Testis (tissue), 3 donors: ENCODE measurements around the gene GNG13. TPM values are rescaled to one million over a fixed set of nuclear protein-coding genes. Genes with fewer than 3 reads are reported as not detected.

Experiments
- DNase-seq: peaks from one replicate; pipeline ENCODE4 v3.0.0-alpha.2; 2019
- H3K27ac ChIP-seq, 2 donors: fragments of 200-600 bp; sonication (generic); one replicate each; pipeline ENCODE4 v1.5.1; 2019
- H3K27me3 ChIP-seq: fragments of 200-600 bp; sonication (generic); one replicate; pipeline ENCODE4 v1.5.1; 2019
- H3K36me3 ChIP-seq: fragments of 200-600 bp; sonication (generic); one replicate; pipeline ENCODE4 v1.5.1; 2017; ENCODE audit warnings: low read depth; ENCODE audit errors: missing control alignments
- H3K4me1 ChIP-seq: fragments of 200-600 bp; sonication (generic); one replicate; pipeline ENCODE4 v1.5.1; 2019
- H3K4me3 ChIP-seq, 2 donors: fragments of 200-600 bp; sonication (generic); one replicate each; pipeline ENCODE4 v1.5.1; 2017 to 2019
- H3K9me3 ChIP-seq: fragments of 200-600 bp; sonication (generic); one replicate; pipeline ENCODE4 v1.5.1; 2017
- POLR2A ChIP-seq: fragments of 450-650 bp; IDR thresholded peaks from one replicate; pipeline ENCODE4 v1.6.1; 2017; ENCODE audit warnings: antibody characterized with exemption, mild to moderate bottlenecking, moderate library complexity
- WGBS, 2 donors: methylation state at CpG; one replicate each; pipeline ENCODE4 v1.1.5; 2018; 5-methylcytosine and 5-hydroxymethylcytosine counted together
- intact Hi-C: fragments of 100-400 bp; cut with DNase I; formaldehyde crosslinking; loops from one replicate; pipeline ENCODE4 v1.15.1; 2023; ENCODE audit warnings: low total_unique reads
- microRNA counts, 2 donors: library from miRNA; unstranded; fragments of <30 nt; microRNA quantifications; one replicate each; lab custom pipeline; 2016
- microRNA-seq, 2 donors: library from miRNA; unstranded; fragments of <30 nt; microRNA quantifications; one replicate each; pipeline ENCODE4, GENCODE V29; 2016; ENCODE audit warnings: borderline number of aligned reads in 2 of 2, borderline replicate concordance in 1 of 2
- polyA plus RNA-seq: library from polyadenylated mRNA; stranded (reverse); fragments of 350-450 nt; fragmentation: Illumina TruSeq; extraction: RNeasy Lipid Tissue Mini Kit (QIAGEN cat#74804); gene quantifications from one replicate; pipeline ENCODE4 v1.2.3, GENCODE V29; 2014; ENCODE audit warnings: low read depth, low replicate concordance; ENCODE audit not compliant: insufficient read depth
- small RNA-seq, 2 donors: library from RNA; depleted of rRNA; stranded (forward); fragments of <200 nt; gene quantifications; one replicate each; pipeline ENCODE3, GENCODE V24; 2016
- total RNA-seq, 2 donors: library from RNA; depleted of rRNA; stranded (reverse); fragments of >200 nt; gene quantifications; one replicate each; pipeline ENCODE4 v1.2.3, GENCODE V29; 2016
- TF ChIP-seq, protein P1 (sequence below), 3 experiments: fragments of 450-650 bp in 2 of 3; fragments of 200-600 bp in 1 of 3; sonication (generic) in 1 of 3; IDR thresholded peaks; one replicate each; pipeline ENCODE4 v1.5.1; 2016 to 2019; ENCODE audit warnings: antibody characterized with exemption in 3 of 3, mild to moderate bottlenecking in 2 of 3, moderate library complexity in 1 of 3

GNG13 gene
- total and polyA plus RNA-seq, 3 donors from 2014 or later: not detected

DNA sequence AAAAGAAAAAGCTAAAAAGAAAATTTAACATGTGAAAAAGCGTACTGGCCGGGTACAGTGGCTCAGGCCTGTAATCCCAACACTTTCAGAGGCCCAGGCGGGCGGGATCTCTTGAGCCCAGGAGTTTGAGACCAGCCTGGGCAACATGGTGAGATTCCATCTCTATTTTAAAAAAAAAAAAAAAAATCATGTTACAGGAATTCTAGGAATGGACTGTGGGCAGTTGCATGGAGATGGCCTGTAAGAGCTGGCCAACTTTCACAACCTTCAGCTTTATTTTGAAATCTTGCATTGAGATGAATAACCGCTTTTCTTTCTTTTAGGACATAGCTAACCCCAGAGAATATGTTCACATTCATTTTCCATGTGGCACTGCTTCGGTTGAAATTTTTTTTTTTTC lies 51.5 kb downstream of the GNG13 start:
- Histone ChIP-seq H3K9me3 (no peaks in the 10 kb centered on the region), H3K4me1 (no peaks in the 10 kb centered on the region), H3K4me3 (no peak overlapping the region), H3K27me3 (no peaks in the 10 kb centered on the region), H3K36me3 (no peaks in the 10 kb centered on the region), H3K27ac (no peak overlapping the region)
- 73 to 80% methylated on average over 6 of the region's 6 CpGs for WGBS, 2 donors
- TF ChIP-seq, protein P1, sequence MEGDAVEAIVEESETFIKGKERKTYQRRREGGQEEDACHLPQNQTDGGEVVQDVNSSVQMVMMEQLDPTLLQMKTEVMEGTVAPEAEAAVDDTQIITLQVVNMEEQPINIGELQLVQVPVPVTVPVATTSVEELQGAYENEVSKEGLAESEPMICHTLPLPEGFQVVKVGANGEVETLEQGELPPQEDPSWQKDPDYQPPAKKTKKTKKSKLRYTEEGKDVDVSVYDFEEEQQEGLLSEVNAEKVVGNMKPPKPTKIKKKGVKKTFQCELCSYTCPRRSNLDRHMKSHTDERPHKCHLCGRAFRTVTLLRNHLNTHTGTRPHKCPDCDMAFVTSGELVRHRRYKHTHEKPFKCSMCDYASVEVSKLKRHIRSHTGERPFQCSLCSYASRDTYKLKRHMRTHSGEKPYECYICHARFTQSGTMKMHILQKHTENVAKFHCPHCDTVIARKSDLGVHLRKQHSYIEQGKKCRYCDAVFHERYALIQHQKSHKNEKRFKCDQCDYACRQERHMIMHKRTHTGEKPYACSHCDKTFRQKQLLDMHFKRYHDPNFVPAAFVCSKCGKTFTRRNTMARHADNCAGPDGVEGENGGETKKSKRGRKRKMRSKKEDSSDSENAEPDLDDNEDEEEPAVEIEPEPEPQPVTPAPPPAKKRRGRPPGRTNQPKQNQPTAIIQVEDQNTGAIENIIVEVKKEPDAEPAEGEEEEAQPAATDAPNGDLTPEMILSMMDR (IDR thresholded peaks at IDR 0.05): no peak
- TF ChIP-seq POLR2A: no peak
- no peak for DNase-seq
- intact Hi-C loops: no loop called here

MicroRNA genes within 50 kb of the gene (microRNA counts, 767-probe panel; counts per million panel counts)
- microRNA hsa-miR-662 (lab: Ali Mortazavi, UCI): 0 to 152 counts per million in 2 donors

Small RNA genes lying within 50 kb of the gene (microRNA-seq; reads per million reads assigned to microRNA genes)
- gene MIR662: 0 reads per million in 2 donors

Small RNA genes lying within 50 kb of the gene (small RNA-seq; reads per million reads assigned to genes)
- 0 reads per million in 2 donors for gene MIR662

Other genes with a start within 250 kb of the GNG13 start
- 1 to 10 TPM; 5.0 to 7.2 TPM for gene PRR35, start 240.3 kb downstream of the GNG13 start, total RNA-seq
- 1.7 TPM for gene PRR35, start 240.3 kb downstream of the GNG13 start, polyA plus RNA-seq
- gene NHLRC4, start 233.7 kb downstream of the GNG13 start, total RNA-seq: 1 to 10 TPM; 4.5 TPM
- gene NHLRC4, start 233.7 kb downstream of the GNG13 start, polyA plus RNA-seq: 3.0 TPM
- 100 to 1,000 TPM in 1 of 2 donors, 10 to 100 TPM in 1; 95.4 to 123 TPM for gene PIGQ, start 230.8 kb downstream of the GNG13 start, total RNA-seq
- 80.5 TPM for gene PIGQ, start 230.8 kb downstream of the GNG13 start, polyA plus RNA-seq
- gene RAB40C, start 210.7 kb downstream of the GNG13 start, total RNA-seq: 10 to 100 TPM; 47.9 to 51.2 TPM
- gene RAB40C, start 210.7 kb downstream of the GNG13 start, polyA plus RNA-seq: 27.6 TPM
- 10 to 100 TPM in 1 of 2 donors, 1 to 10 TPM in 1; 3.5 to 10.5 TPM for gene WFIKKN1, start 169.7 kb downstream of the GNG13 start, total RNA-seq
- gene WFIKKN1, start 169.7 kb downstream of the GNG13 start, polyA plus RNA-seq: 1.1 TPM
- 100 to 1,000 TPM; 161 to 185 TPM for gene METTL26, start 164.4 kb downstream of the GNG13 start, total RNA-seq
- 72.1 TPM for gene METTL26, start 164.4 kb downstream of the GNG13 start, polyA plus RNA-seq
- 100 to 1,000 TPM in 1 of 2 donors, 10 to 100 TPM in 1; 83.1 to 134 TPM for gene MCRIP2, start 158.9 kb downstream of the GNG13 start, total RNA-seq
- 78.2 TPM for gene MCRIP2, start 158.9 kb downstream of the GNG13 start, polyA plus RNA-seq
- gene WDR90, start 151.4 kb downstream of the GNG13 start, total RNA-seq: 100 to 1,000 TPM; 155 to 195 TPM
- 102 TPM for gene WDR90, start 151.4 kb downstream of the GNG13 start, polyA plus RNA-seq
- 100 to 1,000 TPM; 157 to 176 TPM for gene RHOT2, start 132.6 kb downstream of the GNG13 start, total RNA-seq
- 77.7 TPM for gene RHOT2, start 132.6 kb downstream of the GNG13 start, polyA plus RNA-seq
- 1 to 10 TPM; 8.5 to 9.8 TPM for gene RHBDL1, start 125.1 kb downstream of the GNG13 start, total RNA-seq
- gene RHBDL1, start 125.1 kb downstream of the GNG13 start, polyA plus RNA-seq: 2.1 TPM
- gene STUB1, start 120.3 kb downstream of the GNG13 start, total RNA-seq: 100 to 1,000 TPM; 126 to 160 TPM
- 93.3 TPM for gene STUB1, start 120.3 kb downstream of the GNG13 start, polyA plus RNA-seq
- 100 to 1,000 TPM in 1 of 2 donors, 10 to 100 TPM in 1; 84.2 to 101 TPM for gene JMJD8, start 116.4 kb downstream of the GNG13 start, total RNA-seq
- 95.5 TPM for gene JMJD8, start 116.4 kb downstream of the GNG13 start, polyA plus RNA-seq
- gene WDR24, start 110.3 kb downstream of the GNG13 start, total RNA-seq: 10 to 100 TPM; 33.9 to 39.1 TPM
- 21.4 TPM for gene WDR24, start 110.3 kb downstream of the GNG13 start, polyA plus RNA-seq
- gene FBXL16, start 94.9 kb downstream of the GNG13 start, total RNA-seq: 10 to 100 TPM; 15.8 to 16.1 TPM
- gene FBXL16, start 94.9 kb downstream of the GNG13 start, polyA plus RNA-seq: 23.4 TPM
- 10 to 100 TPM; 34.9 to 50.6 TPM for gene METRN, start 85.6 kb downstream of the GNG13 start, total RNA-seq
- gene METRN, start 85.6 kb downstream of the GNG13 start, polyA plus RNA-seq: 21.0 TPM
- gene ANTKMT, start 79.6 kb downstream of the GNG13 start, total RNA-seq: 100 to 1,000 TPM in 1 of 2 donors, 10 to 100 TPM in 1; 81.1 to 108 TPM
- 68.5 TPM for gene ANTKMT, start 79.6 kb downstream of the GNG13 start, polyA plus RNA-seq
- gene CCDC78, start 74.3 kb downstream of the GNG13 start, total RNA-seq: 1 to 10 TPM; 3.2 to 6.1 TPM
- 5.7 TPM for gene CCDC78, start 74.3 kb downstream of the GNG13 start, polyA plus RNA-seq
- 10 to 100 TPM in 1 of 2 donors, 1 to 10 TPM in 1; 9.9 to 13.7 TPM for gene HAGHL, start 73.6 kb downstream of the GNG13 start, total RNA-seq
- 7.2 TPM for gene HAGHL, start 73.6 kb downstream of the GNG13 start, polyA plus RNA-seq
- 10 to 100 TPM; 58.0 to 59.0 TPM for gene CIAO3, start 59.7 kb downstream of the GNG13 start, total RNA-seq
- gene CIAO3, start 59.7 kb downstream of the GNG13 start, polyA plus RNA-seq: 28.9 TPM
- 1 to 10 TPM; 1.5 to 2.8 TPM for gene MSLN, start 40.0 kb downstream of the GNG13 start, total RNA-seq
- gene MSLN, start 40.0 kb downstream of the GNG13 start, polyA plus RNA-seq: 18.5 TPM
- gene RPUSD1, start 12.4 kb downstream of the GNG13 start, total RNA-seq: 10 to 100 TPM; 18.6 to 24.0 TPM
- 11.4 TPM for gene RPUSD1, start 12.4 kb downstream of the GNG13 start, polyA plus RNA-seq
- 10 to 100 TPM; 90.6 to 95.0 TPM for gene CHTF18, start 12.1 kb downstream of the GNG13 start, total RNA-seq
- gene CHTF18, start 12.1 kb downstream of the GNG13 start, polyA plus RNA-seq: 32.5 TPM
- 10 to 100 TPM; 66.6 to 83.4 TPM for gene LMF1, start 170.2 kb upstream of the GNG13 start, total RNA-seq
- 12.5 TPM for gene LMF1, start 170.2 kb upstream of the GNG13 start, polyA plus RNA-seq
- gene SOX8, start 181.0 kb upstream of the GNG13 start, total RNA-seq: 10 to 100 TPM; 11.2 to 19.6 TPM
- 4.3 TPM for gene SOX8, start 181.0 kb upstream of the GNG13 start, polyA plus RNA-seq